OCI-LY7 (cell line): ENCODE measurements around the gene MAMSTR.

Source experiments
- EZH2phosphoT487 ChIP-seq: fragments of 200-600 bp; sonication (generic); IDR thresholded peaks from 2 replicates; pipeline ENCODE4 v1.6.1; 2018; ENCODE audit warnings: low read depth, borderline replicate concordance, mild to moderate bottlenecking, mixed run types, antibody characterized with exemption, low read length, moderate library complexity, mixed read lengths
- TF ChIP-seq, protein P1 (sequence below): fragments of 200-600 bp; sonication (generic); conservative IDR thresholded peaks from 2 replicates; pipeline ENCODE4 v1.5.1; 2014; ENCODE audit warnings: mild to moderate bottlenecking, antibody characterized with exemption, low read length, moderate library complexity, mixed read lengths

DNA sequence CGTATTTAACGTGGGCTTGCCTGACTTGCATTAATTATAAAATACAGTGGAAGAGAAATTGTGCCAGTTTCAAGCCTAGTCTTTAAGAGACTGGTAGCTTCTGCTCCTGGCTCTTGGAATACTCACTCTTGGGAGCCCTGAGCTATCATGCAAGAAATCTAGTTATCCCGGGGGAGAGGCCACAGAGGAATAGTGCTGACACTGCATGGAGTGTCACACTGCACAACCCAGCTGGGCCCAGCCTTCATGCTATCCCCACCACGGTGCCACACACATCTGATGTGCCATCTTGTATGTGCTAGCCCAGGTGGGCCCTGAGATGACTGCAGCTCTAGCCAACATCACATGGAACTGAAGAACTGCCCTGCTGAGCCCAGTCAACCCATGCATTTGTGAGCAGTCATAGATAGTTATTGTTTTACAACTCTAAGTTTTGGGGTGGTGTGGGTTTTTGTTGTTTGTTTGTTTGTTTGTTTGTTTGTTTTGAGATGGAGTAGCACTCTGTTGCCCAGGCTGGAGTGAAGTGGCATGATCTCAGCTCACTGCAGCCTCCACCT lies 8.3 kb downstream of the MAMSTR start:
- TF ChIP-seq, protein P1, sequence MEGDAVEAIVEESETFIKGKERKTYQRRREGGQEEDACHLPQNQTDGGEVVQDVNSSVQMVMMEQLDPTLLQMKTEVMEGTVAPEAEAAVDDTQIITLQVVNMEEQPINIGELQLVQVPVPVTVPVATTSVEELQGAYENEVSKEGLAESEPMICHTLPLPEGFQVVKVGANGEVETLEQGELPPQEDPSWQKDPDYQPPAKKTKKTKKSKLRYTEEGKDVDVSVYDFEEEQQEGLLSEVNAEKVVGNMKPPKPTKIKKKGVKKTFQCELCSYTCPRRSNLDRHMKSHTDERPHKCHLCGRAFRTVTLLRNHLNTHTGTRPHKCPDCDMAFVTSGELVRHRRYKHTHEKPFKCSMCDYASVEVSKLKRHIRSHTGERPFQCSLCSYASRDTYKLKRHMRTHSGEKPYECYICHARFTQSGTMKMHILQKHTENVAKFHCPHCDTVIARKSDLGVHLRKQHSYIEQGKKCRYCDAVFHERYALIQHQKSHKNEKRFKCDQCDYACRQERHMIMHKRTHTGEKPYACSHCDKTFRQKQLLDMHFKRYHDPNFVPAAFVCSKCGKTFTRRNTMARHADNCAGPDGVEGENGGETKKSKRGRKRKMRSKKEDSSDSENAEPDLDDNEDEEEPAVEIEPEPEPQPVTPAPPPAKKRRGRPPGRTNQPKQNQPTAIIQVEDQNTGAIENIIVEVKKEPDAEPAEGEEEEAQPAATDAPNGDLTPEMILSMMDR: no peak
- TF ChIP-seq EZH2phosphoT487: no peak
